Measurements from ENCODE around the gene PIAS1.
"Not testable (repeated sequence)": the region's sequence is repeated elsewhere in the genome, so short reads cannot be mapped to it uniquely, and the experiment has no call there.

Gene PIAS1

GRCh38 chr15:68148039-68148438 is 93.9 kb downstream of the PIAS1 start:
- Mint-ChIP-seq H3K9me3 (no peaks in the 10 kb centered on the region), H3K27me3 (no peaks in the 10 kb centered on the region), H3K36me3 (ENCODE audit: low read depth) (peaks cover 62% of the 10 kb centered on the region), H3K4me1 (ENCODE audit: low read depth) (peaks cover 16% of the 10 kb centered on the region), H3K4me3 (no peak overlapping the region), H3K27ac (peak overlapping the region; percentile 35)
- DNase-seq: no peak

- Mint-ChIP-seq H3K4me1 (ENCODE audit: low read depth) (peaks cover 15% of the 10 kb centered on the region), H3K9me3 (no peaks in the 10 kb centered on the region), H3K27ac (peak overlapping the region; percentile 55), H3K4me3 (no peak overlapping the region), H3K36me3 (ENCODE audit: low read depth) (peaks cover 62% of the 10 kb centered on the region), H3K27me3 (no peaks in the 10 kb centered on the region)
- DNase-seq: no peak
Measured at GRCh38 chr15:68149059-68149458, 94.9 kb downstream of the PIAS1 start.

DNA sequence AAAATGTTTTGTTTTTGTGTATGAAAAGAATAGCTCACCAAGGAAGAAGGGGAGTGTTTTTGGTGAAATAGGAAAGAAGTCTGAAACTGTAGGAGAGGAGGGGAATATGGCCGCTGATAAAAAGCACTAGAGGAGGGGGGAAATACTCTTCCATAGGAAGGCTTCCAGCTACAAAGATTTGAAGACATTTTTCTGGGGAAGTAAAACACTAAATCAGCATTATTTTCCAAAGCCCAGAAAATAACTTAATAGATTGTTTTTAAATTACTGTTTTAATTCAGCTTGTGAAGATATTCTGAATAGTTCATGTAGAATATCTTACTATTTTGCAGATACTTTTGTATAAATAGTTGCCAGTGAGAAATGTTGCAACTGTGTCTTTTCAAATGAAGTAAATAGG is 96.1 kb downstream of the PIAS1 start:
- no peaks in the 10 kb centered on the region for H3K27me3 Mint-ChIP-seq
- DNase-seq: no peak
- peaks cover 15% of the 10 kb centered on the region for H3K4me1 Mint-ChIP-seq (ENCODE audit: low read depth)
- H3K9me3 Mint-ChIP-seq: no peaks in the 10 kb centered on the region
- no peak overlapping the region for H3K4me3 Mint-ChIP-seq
- peaks cover 66% of the 10 kb centered on the region for H3K36me3 Mint-ChIP-seq (ENCODE audit: low read depth)
- no peak overlapping the region for H3K27ac Mint-ChIP-seq

- H3K27me3 Mint-ChIP-seq: no peaks in the 10 kb centered on the region
- no peak overlapping the region for H3K4me3 Mint-ChIP-seq
- H3K27ac Mint-ChIP-seq: no peak overlapping the region
- H3K4me1 Mint-ChIP-seq (ENCODE audit: low read depth): peaks cover 15% of the 10 kb centered on the region
- H3K9me3 Mint-ChIP-seq: no peaks in the 10 kb centered on the region
- DNase-seq: no peak
- H3K36me3 Mint-ChIP-seq (ENCODE audit: low read depth): peaks cover 58% of the 10 kb centered on the region
Measured at GRCh38 chr15:68151277-68151676, 97.2 kb downstream of the PIAS1 start.

DNA sequence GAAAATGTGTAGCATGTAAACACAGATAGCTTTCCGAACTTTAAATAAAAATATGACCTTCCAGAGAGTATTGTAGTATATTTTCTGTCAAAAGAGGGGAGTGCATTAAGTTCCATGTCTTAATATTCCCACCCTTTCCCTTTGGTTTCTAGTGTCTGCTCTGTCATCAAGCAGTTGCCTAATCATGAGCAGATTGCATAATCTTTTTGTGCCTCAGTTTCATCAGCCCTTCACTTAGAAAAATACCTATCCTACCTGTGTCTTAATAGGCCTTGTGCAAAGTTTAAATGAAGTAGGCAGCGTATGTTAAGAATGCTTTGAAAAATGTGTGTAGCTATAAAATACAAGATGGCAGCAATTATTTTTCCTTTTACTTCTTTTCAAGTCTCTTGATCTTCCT is 98.2 kb downstream of the PIAS1 start:
- Mint-ChIP-seq H3K36me3 (ENCODE audit: low read depth) (peaks cover 49% of the 10 kb centered on the region), H3K27ac (no peak overlapping the region)
- no peak for DNase-seq

DNA sequence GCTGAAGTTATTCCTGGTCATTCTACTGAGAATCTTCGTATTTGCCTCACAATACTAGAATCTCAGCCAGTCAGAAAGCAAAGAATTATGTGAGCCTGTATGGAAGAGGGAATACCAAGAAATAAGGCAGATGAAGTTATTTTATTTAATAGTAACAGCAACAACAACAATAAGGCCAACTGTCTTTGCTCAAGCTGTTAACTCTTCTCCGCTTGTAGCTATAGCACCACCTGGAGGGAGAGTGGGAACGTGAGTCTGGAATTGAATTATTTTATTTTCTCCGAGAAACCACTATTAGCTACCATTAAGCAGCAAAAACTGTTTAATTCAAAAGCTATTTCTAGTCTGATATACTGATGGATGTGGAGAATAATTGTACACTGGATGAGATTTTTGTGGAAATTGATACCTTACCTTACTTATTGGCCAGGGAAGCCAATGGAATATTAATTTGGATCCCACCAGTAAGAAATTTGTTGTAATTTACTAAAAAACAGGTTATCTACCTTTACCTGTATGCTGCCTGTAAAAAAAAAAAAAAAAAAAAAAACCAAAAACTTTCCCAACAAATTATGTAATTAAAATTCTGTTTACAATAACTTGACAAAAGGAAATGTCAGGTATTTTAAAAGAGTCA is 100.9 kb downstream of the PIAS1 start:
- Mint-ChIP-seq H3K36me3 (ENCODE audit: low read depth) (peaks cover 41% of the 10 kb centered on the region), H3K4me1 (ENCODE audit: low read depth) (no peaks in the 10 kb centered on the region), H3K27me3 (no peaks in the 10 kb centered on the region), H3K27ac (no peak overlapping the region), H3K4me3 (no peak overlapping the region), H3K9me3 (no peaks in the 10 kb centered on the region)
- no peak for DNase-seq

More for the DNA sequence above, 98.2 kb downstream of the PIAS1 start:
- Mint-ChIP-seq H3K27me3 (no peaks in the 10 kb centered on the region), H3K9me3 (no peaks in the 10 kb centered on the region), H3K4me1 (ENCODE audit: low read depth) (peaks cover 12% of the 10 kb centered on the region), H3K4me3 (no peak overlapping the region)

DNA sequence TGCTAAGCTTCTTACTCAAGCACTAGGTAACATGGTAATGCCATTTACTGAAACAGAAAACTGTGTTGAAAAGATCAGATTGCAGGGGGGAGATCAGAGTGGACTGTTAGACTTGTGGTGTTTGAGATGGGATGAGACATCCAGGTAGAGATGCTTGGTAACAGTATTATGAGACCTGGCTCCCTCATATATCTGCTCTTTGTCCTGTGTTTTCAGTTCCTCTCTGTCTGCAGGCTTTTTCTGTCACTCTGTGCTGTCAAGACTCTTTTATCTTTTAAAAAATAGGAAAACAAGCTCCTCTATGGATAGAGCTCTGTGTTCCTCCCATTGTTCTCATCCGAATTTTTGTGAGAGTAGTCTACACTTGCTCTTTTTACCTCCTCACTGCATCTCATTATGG is 103.0 kb downstream of the PIAS1 start:
- no peaks in the 10 kb centered on the region for H3K27me3 Mint-ChIP-seq
- DNase-seq: no peak
- H3K4me3 Mint-ChIP-seq: no peak overlapping the region
- H3K4me1 Mint-ChIP-seq (ENCODE audit: low read depth): peaks cover 2% of the 10 kb centered on the region
- H3K36me3 Mint-ChIP-seq (ENCODE audit: low read depth): peaks cover 51% of the 10 kb centered on the region
- no peaks in the 10 kb centered on the region for H3K9me3 Mint-ChIP-seq
- no peak overlapping the region for H3K27ac Mint-ChIP-seq

DNA sequence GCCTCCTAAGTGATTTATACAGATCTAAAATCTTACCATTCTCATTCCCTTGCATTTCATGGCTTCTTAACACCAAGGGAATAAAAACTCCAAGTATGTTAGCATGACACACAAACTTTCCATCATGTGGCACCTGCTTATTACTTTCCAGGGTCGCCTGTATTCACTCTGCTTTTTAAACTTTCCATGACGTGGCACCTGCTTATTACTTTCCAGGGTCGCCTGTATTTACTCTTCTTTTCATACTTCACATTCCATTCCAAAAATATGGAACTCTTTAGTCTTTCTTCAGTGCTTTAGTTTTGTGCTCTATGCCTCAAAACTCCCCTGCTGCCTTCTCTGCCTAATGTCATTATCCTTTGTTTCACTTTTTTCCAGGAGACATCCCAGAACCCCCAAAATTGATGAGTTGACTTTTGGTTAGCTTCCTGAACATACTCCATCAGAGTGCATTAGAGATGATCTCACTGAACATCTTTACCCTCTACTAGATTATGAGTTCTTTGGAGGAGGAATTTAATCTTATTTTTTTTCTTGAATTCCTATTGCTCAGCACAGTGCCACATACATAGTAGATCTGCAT is 104.0 kb downstream of the PIAS1 start:
- Mint-ChIP-seq H3K27ac (no peak overlapping the region), H3K4me3 (no peak overlapping the region), H3K4me1 (ENCODE audit: low read depth) (peaks cover 2% of the 10 kb centered on the region), H3K36me3 (ENCODE audit: low read depth) (peaks cover 52% of the 10 kb centered on the region), H3K9me3 (no peaks in the 10 kb centered on the region), H3K27me3 (no peaks in the 10 kb centered on the region)
- DNase-seq: no peak

GRCh38 chr15:68163191-68163590 is 109.1 kb downstream of the PIAS1 start:
- no peak for DNase-seq
- H3K9me3 Mint-ChIP-seq: no peaks in the 10 kb centered on the region
- peaks cover 4% of the 10 kb centered on the region for H3K4me1 Mint-ChIP-seq (ENCODE audit: low read depth)
- H3K27ac Mint-ChIP-seq: no peak overlapping the region
- H3K36me3 Mint-ChIP-seq (ENCODE audit: low read depth): peaks cover 65% of the 10 kb centered on the region
- H3K27me3 Mint-ChIP-seq: no peaks in the 10 kb centered on the region
- no peak overlapping the region for H3K4me3 Mint-ChIP-seq

DNA sequence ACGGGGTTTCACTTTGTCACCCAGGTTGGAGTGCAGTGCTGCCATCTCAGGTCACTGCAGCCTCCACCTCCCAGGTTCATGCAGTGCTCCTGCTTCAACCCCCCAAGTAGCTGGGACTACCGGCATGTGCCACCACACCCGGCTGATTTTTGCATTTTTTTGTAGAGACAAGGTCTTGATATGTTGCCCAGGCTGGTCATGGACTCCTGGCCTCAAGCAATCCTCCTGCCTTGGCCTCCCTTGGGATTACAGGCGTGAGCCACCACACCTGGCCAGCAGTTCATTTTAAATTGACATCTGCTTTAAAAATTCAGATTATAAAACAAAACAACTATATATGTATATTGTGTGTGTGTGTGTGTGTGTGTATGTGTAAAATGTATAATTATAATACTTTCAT is 112.7 kb downstream of the PIAS1 start:
- DNase-seq: no peak
- Mint-ChIP-seq H3K4me1 (ENCODE audit: low read depth) (peaks cover 2% of the 10 kb centered on the region), H3K27ac (no peak overlapping the region), H3K4me3 (no peak overlapping the region), H3K36me3 (ENCODE audit: low read depth) (peaks cover 67% of the 10 kb centered on the region), H3K9me3 (no peaks in the 10 kb centered on the region), H3K27me3 (no peaks in the 10 kb centered on the region)

DNA sequence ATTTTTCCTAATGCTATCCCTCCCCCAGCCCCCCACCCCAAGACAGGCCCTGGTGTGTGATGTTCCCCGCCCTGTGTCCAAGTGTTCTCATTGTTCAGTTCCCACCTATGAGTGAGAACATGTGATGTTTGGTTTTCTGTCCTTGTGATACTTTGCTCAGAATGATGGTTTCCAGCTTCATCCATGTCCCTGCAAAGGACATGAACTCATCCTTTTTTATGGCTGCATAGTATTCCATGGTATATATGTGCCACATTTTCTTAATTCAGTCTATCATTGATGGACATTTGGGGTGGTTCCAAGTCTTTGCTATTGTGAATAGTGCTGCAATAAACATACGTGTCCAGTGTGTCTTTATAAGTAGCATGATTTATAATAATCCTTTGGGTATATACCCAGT is 117.9 kb downstream of the PIAS1 start:
- H3K4me1 Mint-ChIP-seq (ENCODE audit: low read depth); H3K4me3 Mint-ChIP-seq; H3K27ac Mint-ChIP-seq; H3K27me3 Mint-ChIP-seq; DNase-seq; H3K9me3 Mint-ChIP-seq: not testable (repeated sequence)
- peaks cover 72% of the 10 kb centered on the region for H3K36me3 Mint-ChIP-seq (ENCODE audit: low read depth)

DNA sequence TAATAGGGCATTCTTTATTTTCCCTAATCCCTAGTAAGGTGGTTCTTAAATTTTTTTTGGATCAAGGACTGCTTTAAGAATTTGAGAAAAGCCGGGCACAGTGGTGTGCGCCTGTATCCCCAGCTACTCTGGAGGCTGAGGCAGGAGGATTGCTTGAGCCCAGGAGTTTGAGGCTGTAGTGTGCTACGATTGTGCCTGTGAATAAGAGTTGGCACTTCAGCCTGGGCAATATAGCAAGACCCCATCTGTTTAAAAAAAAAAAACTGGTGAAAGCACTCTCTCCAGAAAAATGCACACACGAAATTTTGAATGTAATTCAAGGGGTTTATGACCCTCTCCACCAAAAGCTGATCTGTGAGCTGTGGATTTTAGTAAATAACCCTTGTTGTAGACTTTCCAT is 119.0 kb downstream of the PIAS1 start:
- H3K27me3 Mint-ChIP-seq: no peaks in the 10 kb centered on the region
- no peaks in the 10 kb centered on the region for H3K9me3 Mint-ChIP-seq
- no peaks in the 10 kb centered on the region for H3K4me1 Mint-ChIP-seq (ENCODE audit: low read depth)
- peaks cover 80% of the 10 kb centered on the region for H3K36me3 Mint-ChIP-seq (ENCODE audit: low read depth)
- no peak for DNase-seq
- H3K4me3 Mint-ChIP-seq: no peak overlapping the region
- no peak overlapping the region for H3K27ac Mint-ChIP-seq

- no peak overlapping the region for H3K27ac Mint-ChIP-seq
- no peaks in the 10 kb centered on the region for H3K9me3 Mint-ChIP-seq
- no peak overlapping the region for H3K4me3 Mint-ChIP-seq
- H3K27me3 Mint-ChIP-seq: no peaks in the 10 kb centered on the region
- no peak for DNase-seq
- peaks cover 78% of the 10 kb centered on the region for H3K36me3 Mint-ChIP-seq (ENCODE audit: low read depth)
- no peaks in the 10 kb centered on the region for H3K4me1 Mint-ChIP-seq (ENCODE audit: low read depth)
Measured at GRCh38 chr15:68175526-68175925, 121.4 kb downstream of the PIAS1 start.

- Mint-ChIP-seq H3K9me3 (no peaks in the 10 kb centered on the region), H3K27ac (no peak overlapping the region), H3K4me1 (ENCODE audit: low read depth) (no peaks in the 10 kb centered on the region), H3K36me3 (ENCODE audit: low read depth) (peaks cover 83% of the 10 kb centered on the region), H3K4me3 (no peak overlapping the region), H3K27me3 (no peaks in the 10 kb centered on the region)
- DNase-seq: no peak
Measured at GRCh38 chr15:68176601-68177000, 122.5 kb downstream of the PIAS1 start.

GRCh38 chr15:68177742-68178141 is 123.6 kb downstream of the PIAS1 start:
- H3K36me3 Mint-ChIP-seq (ENCODE audit: low read depth): peaks cover 83% of the 10 kb centered on the region
- DNase-seq: no peak
- H3K9me3 Mint-ChIP-seq: no peaks in the 10 kb centered on the region
- H3K4me3 Mint-ChIP-seq: no peak overlapping the region
- H3K27ac Mint-ChIP-seq: no peak overlapping the region
- no peaks in the 10 kb centered on the region for H3K4me1 Mint-ChIP-seq (ENCODE audit: low read depth)
- H3K27me3 Mint-ChIP-seq: no peaks in the 10 kb centered on the region
